ENCODE measurements around the gene GJA1. TPM values are rescaled to one million over a fixed set of nuclear protein-coding genes. Genes with fewer than 3 reads are reported as not detected.

Gene GJA1
- total RNA-seq, 1 donor from 2014 or later: 140 TPM

DNA sequence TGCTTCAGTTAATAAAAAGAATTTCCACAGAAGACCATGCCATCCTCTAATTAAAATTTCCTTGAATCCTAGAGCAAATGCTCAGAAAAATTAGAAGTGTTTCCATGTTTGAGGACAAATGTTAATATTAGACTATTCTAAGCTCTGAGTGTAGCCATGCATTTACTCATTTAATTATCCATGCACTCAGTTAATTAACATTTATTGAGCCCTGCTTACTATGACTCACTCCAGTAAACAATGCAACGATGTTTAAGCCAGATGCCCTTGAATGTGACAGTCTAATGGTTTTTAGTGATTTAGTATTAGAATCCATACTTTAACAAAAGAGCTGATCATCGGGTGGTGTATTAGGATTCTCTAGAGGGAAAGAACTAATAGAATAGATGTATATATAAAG, 37.3 kb upstream of the GJA1 start:
- Mint-ChIP-seq H3K4me1 (peaks cover 5% of the 10 kb centered on the region), H3K27me3 (ENCODE audit: low read depth) (no peaks in the 10 kb centered on the region)
- TF ChIP-seq, protein P1, sequence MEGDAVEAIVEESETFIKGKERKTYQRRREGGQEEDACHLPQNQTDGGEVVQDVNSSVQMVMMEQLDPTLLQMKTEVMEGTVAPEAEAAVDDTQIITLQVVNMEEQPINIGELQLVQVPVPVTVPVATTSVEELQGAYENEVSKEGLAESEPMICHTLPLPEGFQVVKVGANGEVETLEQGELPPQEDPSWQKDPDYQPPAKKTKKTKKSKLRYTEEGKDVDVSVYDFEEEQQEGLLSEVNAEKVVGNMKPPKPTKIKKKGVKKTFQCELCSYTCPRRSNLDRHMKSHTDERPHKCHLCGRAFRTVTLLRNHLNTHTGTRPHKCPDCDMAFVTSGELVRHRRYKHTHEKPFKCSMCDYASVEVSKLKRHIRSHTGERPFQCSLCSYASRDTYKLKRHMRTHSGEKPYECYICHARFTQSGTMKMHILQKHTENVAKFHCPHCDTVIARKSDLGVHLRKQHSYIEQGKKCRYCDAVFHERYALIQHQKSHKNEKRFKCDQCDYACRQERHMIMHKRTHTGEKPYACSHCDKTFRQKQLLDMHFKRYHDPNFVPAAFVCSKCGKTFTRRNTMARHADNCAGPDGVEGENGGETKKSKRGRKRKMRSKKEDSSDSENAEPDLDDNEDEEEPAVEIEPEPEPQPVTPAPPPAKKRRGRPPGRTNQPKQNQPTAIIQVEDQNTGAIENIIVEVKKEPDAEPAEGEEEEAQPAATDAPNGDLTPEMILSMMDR (IDR thresholded peaks at IDR 0.05; ENCODE audit: unreplicated experiment): no peak

GRCh38 chr6:121399966-121400365, 35.5 kb upstream of the GJA1 start:
- Mint-ChIP-seq H3K27me3 (ENCODE audit: low read depth) (peaks cover 3% of the 10 kb centered on the region), H3K4me3 (no peak overlapping the region), H3K27ac (no peak overlapping the region), H3K36me3 (no peaks in the 10 kb centered on the region), H3K9me3 (no peaks in the 10 kb centered on the region), H3K4me1 (peaks cover 3% of the 10 kb centered on the region)
- DNase-seq (ENCODE audit: low spot score in 2 of 2, unreplicated experiment in 2 of 2): no peak
- TF ChIP-seq, protein P1 (IDR thresholded peaks at IDR 0.05; ENCODE audit: unreplicated experiment): no peak

More for the DNA sequence above, 37.3 kb upstream of the GJA1 start:
- Mint-ChIP-seq H3K9me3 (no peaks in the 10 kb centered on the region), H3K27ac (no peak overlapping the region), H3K4me3 (no peak overlapping the region), H3K36me3 (no peaks in the 10 kb centered on the region)
- no peak for DNase-seq (ENCODE audit: low spot score in 2 of 2, unreplicated experiment in 2 of 2)

GRCh38 chr6:121403964-121404363, 31.5 kb upstream of the GJA1 start:
- Mint-ChIP-seq H3K4me3 (no peak overlapping the region), H3K27me3 (ENCODE audit: low read depth) (peaks cover 5% of the 10 kb centered on the region), H3K27ac (no peak overlapping the region), H3K4me1 (peaks cover 12% of the 10 kb centered on the region), H3K9me3 (no peaks in the 10 kb centered on the region), H3K36me3 (no peaks in the 10 kb centered on the region)
- TF ChIP-seq, protein P1 (IDR thresholded peaks at IDR 0.05; ENCODE audit: unreplicated experiment): no peak
- no peak for DNase-seq (ENCODE audit: low spot score in 2 of 2, unreplicated experiment in 2 of 2)

- DNase-seq (ENCODE audit: low spot score in 2 of 2, unreplicated experiment in 2 of 2): no peak
- peaks cover 5% of the 10 kb centered on the region for H3K27me3 Mint-ChIP-seq (ENCODE audit: low read depth)
- H3K4me3 Mint-ChIP-seq: no peak overlapping the region
- peaks cover 12% of the 10 kb centered on the region for H3K4me1 Mint-ChIP-seq
- TF ChIP-seq, protein P1 (IDR thresholded peaks at IDR 0.05; ENCODE audit: unreplicated experiment): no peak
- H3K27ac Mint-ChIP-seq: no peak overlapping the region
- no peaks in the 10 kb centered on the region for H3K36me3 Mint-ChIP-seq
- H3K9me3 Mint-ChIP-seq: no peaks in the 10 kb centered on the region
Observed at GRCh38 chr6:121405306-121405705, 30.1 kb upstream of the GJA1 start.

- Mint-ChIP-seq H3K4me1 (peaks cover 12% of the 10 kb centered on the region), H3K27me3 (ENCODE audit: low read depth) (peaks cover 5% of the 10 kb centered on the region), H3K36me3 (no peaks in the 10 kb centered on the region), H3K27ac (no peak overlapping the region), H3K4me3 (no peak overlapping the region), H3K9me3 (no peaks in the 10 kb centered on the region)
- TF ChIP-seq, protein P1 (IDR thresholded peaks at IDR 0.05; ENCODE audit: unreplicated experiment): no peak
- DNase-seq (ENCODE audit: low spot score in 2 of 2, unreplicated experiment in 2 of 2): no peak
Observed at GRCh38 chr6:121408321-121408720, 27.1 kb upstream of the GJA1 start.

DNA sequence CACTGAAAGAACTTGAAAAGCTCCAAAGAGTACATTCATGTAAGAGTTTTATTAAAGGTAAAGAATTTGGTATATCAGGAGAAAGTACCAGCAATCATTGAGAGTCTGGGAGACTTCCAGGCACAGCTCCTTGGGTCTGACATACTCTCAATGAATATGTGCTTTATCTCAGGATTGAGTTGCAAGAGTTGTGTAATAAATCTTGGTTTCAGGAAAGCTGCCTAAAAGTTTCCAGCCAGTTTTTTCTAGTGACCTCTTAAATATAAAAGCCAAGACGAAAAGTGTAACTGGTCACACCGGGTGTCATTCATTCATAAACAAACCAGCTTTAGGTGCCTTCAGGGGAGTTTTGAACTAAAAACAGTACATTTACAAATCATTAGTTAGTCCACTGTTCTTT, 21.6 kb upstream of the GJA1 start:
- no peaks in the 10 kb centered on the region for H3K27me3 Mint-ChIP-seq (ENCODE audit: low read depth)

More for the DNA sequence above, 21.6 kb upstream of the GJA1 start:
- peaks cover 8% of the 10 kb centered on the region for H3K9me3 Mint-ChIP-seq
- H3K4me1 Mint-ChIP-seq: peaks cover 7% of the 10 kb centered on the region
- H3K36me3 Mint-ChIP-seq: no peaks in the 10 kb centered on the region
- H3K27ac Mint-ChIP-seq: peak overlapping the region; percentile 15
- TF ChIP-seq, protein P1 (IDR thresholded peaks at IDR 0.05; ENCODE audit: unreplicated experiment): no peak
- H3K4me3 Mint-ChIP-seq: no peak overlapping the region
- no peak for DNase-seq (ENCODE audit: low spot score in 2 of 2, unreplicated experiment in 2 of 2)
